Measurements from ENCODE around the gene TENT4A. TPM values are rescaled to one million over a fixed set of nuclear protein-coding genes. Genes with fewer than 3 reads are reported as not detected.

TENT4A gene
- total and polyA plus RNA-seq, 2 of the 4 experiments (the other 2 are of a cell fraction) = 5.9 to 17.2 TPM

- BruUV-seq (replicated peaks) = no TSS peak
- CTCF ChIA-PET = no interaction called here
- H3K23ac ChIP-seq (ENCODE audit: low read depth, low read length) = no peak overlapping the region
- no peaks in the 10 kb centered on the region for H3K4me1 ChIP-seq (ENCODE audit: control insufficient read depth, insufficient read depth, low read length)
- H3K36me3 ChIP-seq (ENCODE audit: control insufficient read depth, insufficient read depth, low read length) = peaks cover 25% of the 10 kb centered on the region
- H2AK5ac ChIP-seq (ENCODE audit: low read depth, low read length) = no peak overlapping the region
- no peak for TF ChIP-seq SMC3 (IDR thresholded peaks at IDR 0.05; ENCODE audit: low read depth, low read length)
- TF ChIP-seq NFE2L2 (IDR thresholded peaks at IDR 0.05; ENCODE audit: low read depth, low read length) = no peak
- TF ChIP-seq POLR2A (IDR thresholded peaks at IDR 0.05; ENCODE audit: low read depth, low read length) = no peak
- TF ChIP-seq RCOR1 (IDR thresholded peaks at IDR 0.05; ENCODE audit: insufficient replicate concordance, low read length) = no peak
- TF ChIP-seq MAFK (IDR thresholded peaks at IDR 0.05; ENCODE audit: low read depth, low read length) = no peak
- no peak for TF ChIP-seq BHLHE40 (IDR thresholded peaks at IDR 0.05; ENCODE audit: low read depth, low read length)
- no peak for TF ChIP-seq RFX5 (IDR thresholded peaks at IDR 0.05; ENCODE audit: low read depth, low read length)
- no peak for TF ChIP-seq CHD1 (IDR thresholded peaks at IDR 0.05; ENCODE audit: low read depth, low read length)
- no peak for TF ChIP-seq CTCF (conservative IDR thresholded peaks at IDR 0.05; ENCODE audit: low read depth, low read length)
- TF ChIP-seq USF2 (IDR thresholded peaks at IDR 0.05; ENCODE audit: low read depth, low read length) = no peak
- no peak for TF ChIP-seq RAD21 (IDR thresholded peaks at IDR 0.05; ENCODE audit: low read length)
- no peak overlapping the region for H4K91ac ChIP-seq (ENCODE audit: insufficient read depth, low read depth, low read length)
- no peak overlapping the region for H3K27ac ChIP-seq (ENCODE audit: insufficient read depth, low read length)
- H3K9me3 ChIP-seq (ENCODE audit: control insufficient read depth, insufficient read depth, low read length) = no peaks in the 10 kb centered on the region
- in situ Hi-C loops (cut with MboI; ENCODE audit: low sequenced_read_pairs) (no loop called here), intact Hi-C loops (cut with micrococcal nuclease) (no loop called here), dilution Hi-C loops (cut with HindIII; ENCODE audit: low sequenced_read_pairs, unreplicated experiment) (no loop called here)
- H3K79me1 ChIP-seq (ENCODE audit: low read depth in 1 of 2, low read length in 2 of 2) = peaks cover 0 to 8% of the 10 kb centered on the region in 2 experiments; a peak in 2 of 4 replicates
- peaks cover 5% of the 10 kb centered on the region; the same call in 1 of the 2 replicates for H3K9me1 ChIP-seq (ENCODE audit: insufficient read depth, low read length)
- H3K4me2 ChIP-seq (ENCODE audit: low read depth, low read length) = no peak overlapping the region
- WGBS, 2 experiments (ENCODE audit: extremely low coverage in 2 of 2, insufficient read length in 1 of 2) = 100% methylated on average over 1 of the region's 5 CpGs; no CpG with 5 or more reads in 1 of the 2 experiments
- H3K4ac ChIP-seq (ENCODE audit: low read depth, low read length) = no peak overlapping the region
- no peak overlapping the region for H2BK15ac ChIP-seq (ENCODE audit: low read depth, low read length)
- no peak overlapping the region for H3K4me3 ChIP-seq (ENCODE audit: insufficient read depth, low read depth, low read length)
- no peak overlapping the region for H3K18ac ChIP-seq (ENCODE audit: low read depth, low read length)
- no peaks in the 10 kb centered on the region for H3K27me3 ChIP-seq (ENCODE audit: control insufficient read depth, insufficient read depth, low read length)
- DNase-seq (no peak), ATAC-seq (ENCODE audit: low read depth) (no peak)
- H4K5ac ChIP-seq (ENCODE audit: low read depth, low read length) = no peak overlapping the region
- no peak overlapping the region for H2BK120ac ChIP-seq (ENCODE audit: low read depth, low read length)
- H2BK5ac ChIP-seq (ENCODE audit: low read depth, low read length, poor library complexity, severe bottlenecking) = no peak overlapping the region
- no peak overlapping the region for H2AK9ac ChIP-seq (replicated peaks; ENCODE audit: low read depth, low read length, poor library complexity)
- no peak overlapping the region for H4K8ac ChIP-seq (ENCODE audit: low read depth in 2 of 2, low read length in 2 of 2)
- POLR2A ChIA-PET (ENCODE audit: unreplicated experiment) = no interaction called here
- no peak overlapping the region for H3K56ac ChIP-seq (ENCODE audit: extremely low read depth, insufficient read depth, low read length)
- no peak overlapping the region for H3K9ac ChIP-seq (ENCODE audit: low read depth, low read length)
- no peak overlapping the region for H3K14ac ChIP-seq (replicated peaks; ENCODE audit: low read depth, low read length)
- no peak overlapping the region for H2AFZ ChIP-seq (replicated peaks; ENCODE audit: low read length, poor library complexity)
- H4K20me1 ChIP-seq (ENCODE audit: insufficient read depth, low read length) = peaks cover 5% of the 10 kb centered on the region; the same call in 1 of the 2 replicates
- H2BK20ac ChIP-seq (ENCODE audit: low read depth, low read length) = no peak overlapping the region
Measured at GRCh38 chr5:6759983-6760382, 46.8 kb downstream of the TENT4A start.
